Measurements from ENCODE around the gene CLDN6.

Gene CLDN6

GRCh38 chr16:3019594-3020246 lies 1.7 kb upstream of the CLDN6 start:
- H3K4me1 ChIP-seq (ENCODE audit: control insufficient read depth, insufficient read depth, low read length) = peaks cover 31% of the 10 kb centered on the region

GRCh38 chr16:3017344-3017743 lies 639 bp downstream of the CLDN6 start:
- H3K9me3 ChIP-seq (ENCODE audit: control insufficient read depth, insufficient read depth, low read depth, low read length) = no peaks in the 10 kb centered on the region
- H3K36me3 ChIP-seq (ENCODE audit: control insufficient read depth, insufficient read depth, low read length) = peaks cover 23% of the 10 kb centered on the region
- peak overlapping the region; percentile 86 for H3K4me3 ChIP-seq (ENCODE audit: low read depth, low read length)
- H3K4me1 ChIP-seq (ENCODE audit: control insufficient read depth, insufficient read depth, low read length) = peaks cover 44% of the 10 kb centered on the region
- peak overlapping the region; percentile 96 for H3K9ac ChIP-seq (ENCODE audit: low read length)
- H3K27me3 ChIP-seq (ENCODE audit: control insufficient read depth, insufficient read depth, low read length) = peaks cover 20% of the 10 kb centered on the region
- H3K27ac ChIP-seq (ENCODE audit: low read depth, low read length) = peak overlapping the region; percentile 98

More at GRCh38 chr16:3019594-3020246, 1.7 kb upstream of the CLDN6 start:
- Histone ChIP-seq H3K27ac (ENCODE audit: low read depth, low read length) (peak overlapping the region; percentile 45; the same call in 1 of the 2 replicates), H3K9me3 (ENCODE audit: control insufficient read depth, insufficient read depth, low read depth, low read length) (no peaks in the 10 kb centered on the region), H3K4me3 (ENCODE audit: low read depth, low read length) (peak overlapping the region; percentile 94), H3K36me3 (ENCODE audit: control insufficient read depth, insufficient read depth, low read length) (peaks cover 29% of the 10 kb centered on the region), H3K9ac (ENCODE audit: low read length) (peak overlapping the region; percentile 84), H3K27me3 (ENCODE audit: control insufficient read depth, insufficient read depth, low read length) (no peaks in the 10 kb centered on the region)

GRCh38 chr16:3015865-3016521 lies 2.0 kb downstream of the CLDN6 start:
- Histone ChIP-seq H3K4me1 (ENCODE audit: control insufficient read depth, insufficient read depth, low read length) (peaks cover 46% of the 10 kb centered on the region), H3K27me3 (ENCODE audit: control insufficient read depth, insufficient read depth, low read length) (peaks cover 29% of the 10 kb centered on the region), H3K36me3 (ENCODE audit: control insufficient read depth, insufficient read depth, low read length) (peaks cover 16% of the 10 kb centered on the region), H3K9me3 (ENCODE audit: control insufficient read depth, insufficient read depth, low read depth, low read length) (no peaks in the 10 kb centered on the region), H3K27ac (ENCODE audit: low read depth, low read length) (no peak overlapping the region), H3K4me3 (ENCODE audit: low read depth, low read length) (peak overlapping the region; percentile 22), H3K9ac (ENCODE audit: low read length) (no peak overlapping the region)

GRCh38 chr16:3014971-3015370 lies 3.0 kb downstream of the CLDN6 start:
- Histone ChIP-seq H3K27ac (ENCODE audit: low read depth, low read length) (no peak overlapping the region), H3K27me3 (ENCODE audit: control insufficient read depth, insufficient read depth, low read length) (peaks cover 29% of the 10 kb centered on the region), H3K36me3 (ENCODE audit: control insufficient read depth, insufficient read depth, low read length) (peaks cover 16% of the 10 kb centered on the region), H3K4me1 (ENCODE audit: control insufficient read depth, insufficient read depth, low read length) (peaks cover 52% of the 10 kb centered on the region), H3K4me3 (ENCODE audit: low read depth, low read length) (no peak overlapping the region), H3K9me3 (ENCODE audit: control insufficient read depth, insufficient read depth, low read depth, low read length) (no peaks in the 10 kb centered on the region), H3K9ac (ENCODE audit: low read length) (no peak overlapping the region)

GRCh38 chr16:3013998-3014690 lies 3.8 kb downstream of the CLDN6 start:
- Histone ChIP-seq H3K9ac (ENCODE audit: low read length) (no peak overlapping the region), H3K27ac (ENCODE audit: low read depth, low read length) (no peak overlapping the region), H3K36me3 (ENCODE audit: control insufficient read depth, insufficient read depth, low read length) (peaks cover 16% of the 10 kb centered on the region), H3K4me1 (ENCODE audit: control insufficient read depth, insufficient read depth, low read length) (peaks cover 57% of the 10 kb centered on the region), H3K4me3 (ENCODE audit: low read depth, low read length) (0 out of 2 replicates have a peak overlapping the region, but pooled peaks have one; percentile 51), H3K27me3 (ENCODE audit: control insufficient read depth, insufficient read depth, low read length) (peaks cover 29% of the 10 kb centered on the region), H3K9me3 (ENCODE audit: control insufficient read depth, insufficient read depth, low read depth, low read length) (no peaks in the 10 kb centered on the region)

GRCh38 chr16:3013491-3013951 lies 4.5 kb downstream of the CLDN6 start:
- Histone ChIP-seq H3K36me3 (ENCODE audit: control insufficient read depth, insufficient read depth, low read length) (peaks cover 16% of the 10 kb centered on the region), H3K27ac (ENCODE audit: low read depth, low read length) (no peak overlapping the region), H3K4me1 (ENCODE audit: control insufficient read depth, insufficient read depth, low read length) (peaks cover 62% of the 10 kb centered on the region)

GRCh38 chr16:3012828-3013420 lies 5.1 kb downstream of the CLDN6 start, which contains the start of gene CLDN9:
CLDN9 (plus strand) TSS chr16:3012923; CDS start chr16:3013363, 440 bp downstream.
- H3K9me3 ChIP-seq (ENCODE audit: control insufficient read depth, insufficient read depth, low read depth, low read length) = no peaks in the 10 kb centered on the region
- peak within 1 kb of the TSS; percentile 53 for H3K9ac ChIP-seq (ENCODE audit: low read length)
- no peak within 1 kb of the TSS for H3K27ac ChIP-seq (ENCODE audit: low read depth, low read length)
- H3K4me3 ChIP-seq (ENCODE audit: low read depth, low read length) = peak within 1 kb of the TSS; percentile 51
- peaks cover 16% of the 10 kb centered on the region for H3K36me3 ChIP-seq (ENCODE audit: control insufficient read depth, insufficient read depth, low read length)
- peaks cover 62% of the 10 kb centered on the region for H3K4me1 ChIP-seq (ENCODE audit: control insufficient read depth, insufficient read depth, low read length)
- peaks cover 29% of the 10 kb centered on the region for H3K27me3 ChIP-seq (ENCODE audit: control insufficient read depth, insufficient read depth, low read length)

More at GRCh38 chr16:3013491-3013951, 4.5 kb downstream of the CLDN6 start:
- Histone ChIP-seq H3K27me3 (ENCODE audit: control insufficient read depth, insufficient read depth, low read length) (peaks cover 29% of the 10 kb centered on the region), H3K4me3 (ENCODE audit: low read depth, low read length) (peak overlapping the region; percentile 51), H3K9ac (ENCODE audit: low read length) (peak overlapping the region; percentile 53), H3K9me3 (ENCODE audit: control insufficient read depth, insufficient read depth, low read depth, low read length) (no peaks in the 10 kb centered on the region)

- peaks cover 29% of the 10 kb centered on the region for H3K27me3 ChIP-seq (ENCODE audit: control insufficient read depth, insufficient read depth, low read length)
- H3K9me3 ChIP-seq (ENCODE audit: control insufficient read depth, insufficient read depth, low read depth, low read length) = no peaks in the 10 kb centered on the region
- H3K36me3 ChIP-seq (ENCODE audit: control insufficient read depth, insufficient read depth, low read length) = peaks cover 16% of the 10 kb centered on the region
- peaks cover 69% of the 10 kb centered on the region for H3K4me1 ChIP-seq (ENCODE audit: control insufficient read depth, insufficient read depth, low read length)
- peak overlapping the region; percentile 51 for H3K4me3 ChIP-seq (ENCODE audit: low read depth, low read length)
- H3K27ac ChIP-seq (ENCODE audit: low read depth, low read length) = no peak overlapping the region
- H3K9ac ChIP-seq (ENCODE audit: low read length) = peak overlapping the region; percentile 1
These were observed 5.7 kb downstream of the CLDN6 start for GRCh38 chr16:3012246-3012645.

- peaks cover 38% of the 10 kb centered on the region for H3K27me3 ChIP-seq (ENCODE audit: control insufficient read depth, insufficient read depth, low read length)
- no peaks in the 10 kb centered on the region for H3K9me3 ChIP-seq (ENCODE audit: control insufficient read depth, insufficient read depth, low read depth, low read length)
- 0 out of 2 replicates have a peak overlapping the region, but pooled peaks have one; percentile 95 for H3K27ac ChIP-seq (ENCODE audit: low read depth, low read length)
- no peak overlapping the region for H3K9ac ChIP-seq (ENCODE audit: low read length)
- H3K4me3 ChIP-seq (ENCODE audit: low read depth, low read length) = no peak overlapping the region; the same call in 1 of the 2 replicates
- H3K36me3 ChIP-seq (ENCODE audit: control insufficient read depth, insufficient read depth, low read length) = peaks cover 8% of the 10 kb centered on the region
- peaks cover 77% of the 10 kb centered on the region for H3K4me1 ChIP-seq (ENCODE audit: control insufficient read depth, insufficient read depth, low read length)
These were observed 7.5 kb downstream of the CLDN6 start for GRCh38 chr16:3010510-3010909.

- H3K9me3 ChIP-seq (ENCODE audit: control insufficient read depth, insufficient read depth, low read depth, low read length) = no peaks in the 10 kb centered on the region
- H3K9ac ChIP-seq (ENCODE audit: low read length) = peak overlapping the region; percentile 95
- H3K27ac ChIP-seq (ENCODE audit: low read depth, low read length) = peak overlapping the region; percentile 95
- H3K27me3 ChIP-seq (ENCODE audit: control insufficient read depth, insufficient read depth, low read length) = peaks cover 41% of the 10 kb centered on the region
- peaks cover 1% of the 10 kb centered on the region for H3K36me3 ChIP-seq (ENCODE audit: control insufficient read depth, insufficient read depth, low read length)
- H3K4me3 ChIP-seq (ENCODE audit: low read depth, low read length) = peak overlapping the region; percentile 50
- H3K4me1 ChIP-seq (ENCODE audit: control insufficient read depth, insufficient read depth, low read length) = peaks cover 76% of the 10 kb centered on the region
These were observed 8.2 kb downstream of the CLDN6 start for GRCh38 chr16:3009568-3010390.
